Stimulated activated CD8-positive, alpha-beta memory T cell treated with anti-CD3 and anti-CD28 coated beads, Interleukin-4, amount 100 ng/mL, for 4 hours (primary cell): ENCODE measurements around the gene HTRA3.

ENCODE experiments used
- DNase-seq, 2 donors: peaks; one replicate each; pipeline ENCODE4 v3.0.0-alpha.2; 2020; ENCODE audit warnings: low read depth in 2 of 2, low spot score in 1 of 2

HTRA3 gene

GRCh38 chr4:8322794-8323704 lies 53.5 kb downstream of the HTRA3 start:
- DNase-seq = no peak

- DNase-seq = no peak
These were observed 54.5 kb downstream of the HTRA3 start for GRCh38 chr4:8323947-8324555.

- DNase-seq = no peak
These were observed 55.2 kb downstream of the HTRA3 start for GRCh38 chr4:8324640-8325239.

DNA sequence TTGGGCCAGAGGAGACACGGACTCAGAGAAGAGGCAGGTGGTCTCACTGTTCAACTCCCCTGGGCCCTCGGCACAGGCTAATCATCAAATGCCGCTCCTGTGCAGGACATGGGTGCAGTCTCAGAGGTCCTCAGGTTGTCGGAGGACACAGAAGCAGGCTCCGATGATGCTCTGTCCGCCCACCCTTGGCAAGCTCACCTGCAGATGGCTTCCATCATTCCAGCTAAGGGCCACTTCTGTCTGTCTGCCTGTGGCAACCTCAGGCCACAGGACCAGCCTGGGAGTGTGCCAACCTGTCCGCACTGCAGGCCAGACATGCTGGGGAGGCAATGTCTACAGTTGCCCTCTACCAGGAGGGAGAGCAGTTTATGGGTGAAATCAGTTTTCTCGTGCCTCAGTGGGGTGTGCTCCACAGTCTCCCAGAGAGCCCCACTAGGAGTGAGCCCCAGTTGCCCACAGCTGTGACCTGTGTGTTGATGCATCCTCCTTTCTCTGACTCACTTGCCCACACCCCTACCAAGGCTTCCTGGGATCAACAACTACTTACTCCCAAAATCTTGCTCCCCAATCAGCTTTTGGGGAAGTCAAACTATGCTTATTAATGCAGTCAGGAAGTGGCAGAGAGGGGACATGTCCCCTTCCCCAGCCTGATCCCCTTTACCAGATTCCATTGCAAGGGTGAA lies 55.9 kb downstream of the HTRA3 start:
- no peak for DNase-seq

GRCh38 chr4:8326206-8326605 lies 56.7 kb downstream of the HTRA3 start:
- DNase-seq = no peak

- no peak for DNase-seq
These were observed 58.9 kb downstream of the HTRA3 start for GRCh38 chr4:8328456-8328855.

DNA sequence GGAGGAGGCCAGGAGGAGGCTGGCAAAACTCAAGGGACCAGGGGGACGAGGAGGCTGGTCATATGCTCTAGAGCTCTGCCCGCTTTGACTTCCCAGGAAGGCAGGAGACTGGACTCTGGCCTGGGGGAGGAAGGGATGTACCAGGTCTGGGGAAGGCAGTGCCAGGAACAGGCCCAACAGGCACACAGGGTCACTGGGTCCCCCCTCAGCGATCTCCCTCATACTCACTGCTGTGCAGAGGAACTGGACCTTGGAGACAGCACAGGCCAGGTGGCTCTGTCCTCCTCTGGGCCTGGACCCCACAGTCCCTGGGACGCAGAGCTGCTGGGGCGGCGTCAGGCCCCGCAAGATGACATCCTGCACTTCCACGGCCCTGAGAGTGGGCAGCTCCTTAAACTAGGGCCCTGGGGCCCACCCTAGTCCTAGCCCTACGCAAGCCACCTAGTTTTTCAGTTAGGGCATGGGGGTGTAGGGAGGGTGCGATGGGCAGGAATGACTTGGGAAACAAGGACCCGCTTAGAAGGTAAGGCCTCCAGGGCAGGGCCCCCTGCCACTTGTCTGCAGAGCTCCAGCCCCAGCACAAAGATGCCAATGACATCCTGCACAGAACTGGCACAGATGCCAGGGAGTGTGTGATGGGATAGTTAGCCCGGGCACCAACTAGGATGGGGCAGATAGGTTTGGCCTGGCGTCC lies 59.5 kb downstream of the HTRA3 start:
- no peak for DNase-seq

GRCh38 chr4:8329560-8329858 lies 60.0 kb downstream of the HTRA3 start:
- DNase-seq = no peak

DNA sequence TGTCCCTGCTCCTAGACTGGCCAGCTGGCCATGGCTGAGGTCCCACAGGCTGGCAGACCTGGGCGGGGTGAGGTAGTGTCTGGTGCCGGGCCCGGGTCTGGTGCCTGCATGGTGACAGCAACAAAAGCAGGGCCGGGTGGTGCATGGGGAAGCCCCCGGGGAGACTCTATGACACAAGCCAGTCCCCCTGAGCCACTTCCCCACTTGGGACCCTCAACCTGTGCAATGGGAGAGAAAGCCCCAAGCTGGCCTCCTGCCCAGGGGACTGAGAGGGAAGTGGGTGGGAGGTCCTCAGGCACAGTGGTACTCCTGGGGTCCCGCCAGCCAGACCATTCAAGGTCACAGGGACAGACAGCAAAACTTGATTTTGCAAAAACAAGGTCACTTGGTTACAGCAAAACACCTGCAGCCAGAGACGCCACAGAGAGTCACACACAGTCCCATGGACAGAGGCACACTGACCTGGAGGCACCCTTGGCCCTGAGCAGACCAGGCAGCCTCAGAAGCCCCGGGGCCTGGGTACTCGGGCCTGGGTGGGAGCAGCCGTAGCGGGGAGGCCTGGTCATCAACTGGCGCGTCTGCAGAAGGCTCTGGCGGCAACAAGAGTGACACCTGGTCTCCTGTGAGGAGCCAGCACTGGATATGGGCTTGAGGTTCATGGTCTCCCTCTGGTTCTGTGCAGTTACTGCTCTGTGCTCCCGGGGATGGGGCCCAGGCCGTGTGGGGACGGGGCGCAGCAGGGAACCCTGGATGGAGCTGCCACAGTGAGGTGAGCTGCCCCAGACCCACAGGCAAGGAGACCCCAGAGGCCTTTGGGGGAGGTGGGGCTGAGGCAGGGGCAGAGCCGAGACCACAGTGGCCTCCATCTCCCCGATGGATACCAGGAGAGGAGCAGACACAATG lies 60.6 kb downstream of the HTRA3 start:
- no peak for DNase-seq

- no peak for DNase-seq
These were observed 61.4 kb downstream of the HTRA3 start for GRCh38 chr4:8330821-8331574.

GRCh38 chr4:8331575-8331955 lies 62.0 kb downstream of the HTRA3 start:
- DNase-seq = no peak

GRCh38 chr4:8332038-8332857 lies 62.7 kb downstream of the HTRA3 start:
- DNase-seq = no peak

DNA sequence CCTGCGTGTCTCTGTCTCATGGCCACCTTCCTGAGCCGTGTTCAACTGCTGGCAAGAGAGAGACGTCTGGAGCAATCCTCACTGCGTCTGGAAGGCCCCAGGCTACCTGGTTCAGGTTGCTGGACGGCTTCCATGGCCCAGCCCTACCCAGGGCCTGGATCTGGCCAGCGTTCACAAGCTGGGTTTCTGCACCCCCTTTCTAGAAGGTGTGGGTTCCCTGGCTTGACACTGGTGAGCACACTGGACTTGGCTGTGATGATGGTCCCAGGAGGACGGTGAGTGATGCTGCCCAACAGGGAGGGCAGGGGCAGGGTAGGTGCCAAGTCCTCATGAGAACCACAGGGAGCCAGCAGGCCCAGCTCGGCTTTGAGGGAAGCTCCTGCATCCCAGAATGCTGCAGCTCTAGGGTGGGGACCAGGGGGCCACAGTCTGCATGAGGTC lies 63.4 kb downstream of the HTRA3 start:
- DNase-seq = no peak

- no peak for DNase-seq
These were observed 64.3 kb downstream of the HTRA3 start for GRCh38 chr4:8333726-8334460.

DNA sequence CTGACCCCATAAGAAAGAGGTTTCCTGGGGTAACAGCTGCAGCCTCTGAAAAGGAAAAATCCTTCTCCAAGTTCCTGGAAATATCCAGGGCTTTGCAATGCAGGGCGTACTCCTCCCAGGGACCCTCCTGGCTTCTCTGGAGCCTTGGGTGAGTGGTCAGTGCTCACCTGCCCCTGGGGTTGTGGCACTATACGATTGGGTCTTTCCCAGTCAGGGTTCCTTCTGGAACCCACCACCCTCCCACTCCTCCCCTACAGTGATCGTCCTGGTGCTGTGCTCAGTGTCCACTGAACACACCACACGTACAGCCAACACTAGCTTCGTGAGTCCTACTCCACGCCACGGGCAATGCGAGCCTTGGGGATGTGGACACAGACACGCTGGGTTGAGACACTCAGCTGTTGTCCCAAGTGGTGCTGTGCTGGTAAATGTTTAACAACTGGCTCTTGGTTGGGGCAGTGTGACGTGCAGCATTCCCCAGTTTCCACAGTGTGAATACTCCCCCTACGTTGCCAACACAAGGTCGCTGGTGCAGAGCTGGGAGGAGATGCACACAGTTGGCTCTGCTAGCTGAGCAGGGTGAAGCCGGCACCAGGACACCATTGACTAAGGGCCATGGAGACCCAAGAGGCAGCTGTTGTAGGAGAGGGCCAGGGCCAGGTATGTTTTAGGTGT lies 65.4 kb downstream of the HTRA3 start:
- DNase-seq = no peak

- DNase-seq = no peak
These were observed 66.3 kb downstream of the HTRA3 start for GRCh38 chr4:8335848-8336247.

DNA sequence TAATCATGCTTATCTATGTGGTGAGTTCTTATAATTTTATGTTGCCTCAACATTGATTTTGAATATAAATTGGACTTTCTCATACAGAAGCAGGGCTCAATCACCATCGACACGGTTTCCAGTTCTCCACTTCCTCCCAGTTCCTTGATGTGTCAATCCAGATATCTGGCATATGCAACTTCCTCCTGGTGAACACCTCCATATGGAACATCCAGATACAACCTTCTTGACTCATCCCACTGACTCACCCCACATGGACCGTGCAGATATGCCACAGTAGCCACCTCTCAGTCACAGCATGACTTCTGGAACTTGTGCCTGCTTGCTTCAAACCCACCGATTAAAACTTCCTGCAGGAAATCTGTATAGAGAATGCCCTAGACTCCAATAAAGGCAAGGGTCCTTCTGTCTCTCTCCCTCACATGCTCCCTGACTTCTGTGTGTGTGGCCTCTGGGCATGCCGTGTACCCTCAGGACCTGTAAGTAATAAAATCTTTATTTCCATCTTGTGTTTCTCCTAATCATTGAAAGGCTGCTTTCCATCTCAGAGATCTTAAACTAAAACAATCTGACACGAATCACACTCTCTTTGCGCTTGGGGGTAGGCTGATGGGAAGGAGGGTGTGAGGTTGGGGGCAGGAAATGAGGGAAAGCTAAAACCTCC lies 67.0 kb downstream of the HTRA3 start:
- DNase-seq = no peak
